GM21515 (cell line): ENCODE results near the gene SLC24A3.

Experiments
- ATAC-seq: cut with Tn5 transposase; IDR thresholded peaks from one replicate; pipeline ENCODE4 v1.9.1; 2021; ENCODE audit not compliant: unreplicated experiment

The SLC24A3 gene

DNA sequence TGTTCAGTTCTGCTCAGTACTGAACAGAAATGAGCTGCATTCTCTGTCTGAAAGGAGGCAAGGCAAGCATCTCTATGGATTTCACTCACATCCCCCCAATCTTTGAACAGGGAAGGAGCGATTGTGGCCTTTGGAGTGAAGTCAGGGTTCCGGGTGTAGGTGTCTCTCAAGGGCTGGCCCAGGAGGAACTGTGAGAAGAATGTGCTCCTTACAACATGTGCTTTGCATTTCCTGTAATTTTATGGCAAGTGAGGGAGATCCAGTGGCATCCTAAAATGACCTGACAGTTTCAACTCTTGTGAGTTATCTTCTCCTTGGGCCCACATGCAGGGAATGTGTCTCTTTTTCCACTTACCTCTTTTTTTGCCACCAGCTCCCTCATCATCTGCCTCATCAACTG lies 482.6 kb downstream of the SLC24A3 start:
- ATAC-seq, result no peak

DNA sequence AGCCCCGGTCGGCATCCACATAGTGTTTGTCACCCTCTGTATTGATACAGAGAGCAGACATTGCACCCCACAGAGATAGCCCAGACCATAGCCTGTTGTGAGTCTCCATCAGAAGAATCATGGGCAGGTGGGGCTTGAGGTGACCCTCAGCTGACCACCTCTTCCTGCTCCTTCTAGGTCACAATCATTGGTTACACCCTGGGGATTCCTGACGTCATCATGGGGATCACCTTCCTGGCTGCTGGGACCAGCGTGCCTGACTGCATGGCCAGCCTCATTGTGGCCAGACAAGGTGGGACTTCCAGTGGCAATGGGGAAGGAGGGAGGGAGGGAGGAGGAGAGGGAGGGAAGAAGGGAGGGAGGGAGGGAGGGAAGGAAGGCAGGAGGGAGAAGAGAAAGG lies 484.2 kb downstream of the SLC24A3 start:
- ATAC-seq, result no peak

DNA sequence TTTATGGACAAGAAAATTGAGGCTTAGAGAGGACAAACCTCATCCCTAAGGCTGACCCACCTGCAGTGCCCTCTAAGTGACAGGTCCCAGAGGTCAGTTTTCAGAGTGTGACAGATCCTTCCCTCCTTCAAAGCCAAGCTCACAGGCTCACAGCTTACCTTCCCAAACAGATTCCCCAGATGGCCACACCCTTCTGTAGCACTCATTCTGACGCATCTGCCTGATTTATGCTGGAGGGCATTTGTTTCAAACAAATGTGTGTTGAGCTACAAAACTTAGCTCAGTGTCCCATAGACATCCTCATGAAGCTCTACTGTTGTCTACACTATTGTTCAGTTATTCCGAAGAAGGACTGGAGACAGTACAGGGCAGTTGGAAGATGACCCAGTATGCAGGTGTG lies 485.0 kb downstream of the SLC24A3 start:
- no peak for ATAC-seq

DNA sequence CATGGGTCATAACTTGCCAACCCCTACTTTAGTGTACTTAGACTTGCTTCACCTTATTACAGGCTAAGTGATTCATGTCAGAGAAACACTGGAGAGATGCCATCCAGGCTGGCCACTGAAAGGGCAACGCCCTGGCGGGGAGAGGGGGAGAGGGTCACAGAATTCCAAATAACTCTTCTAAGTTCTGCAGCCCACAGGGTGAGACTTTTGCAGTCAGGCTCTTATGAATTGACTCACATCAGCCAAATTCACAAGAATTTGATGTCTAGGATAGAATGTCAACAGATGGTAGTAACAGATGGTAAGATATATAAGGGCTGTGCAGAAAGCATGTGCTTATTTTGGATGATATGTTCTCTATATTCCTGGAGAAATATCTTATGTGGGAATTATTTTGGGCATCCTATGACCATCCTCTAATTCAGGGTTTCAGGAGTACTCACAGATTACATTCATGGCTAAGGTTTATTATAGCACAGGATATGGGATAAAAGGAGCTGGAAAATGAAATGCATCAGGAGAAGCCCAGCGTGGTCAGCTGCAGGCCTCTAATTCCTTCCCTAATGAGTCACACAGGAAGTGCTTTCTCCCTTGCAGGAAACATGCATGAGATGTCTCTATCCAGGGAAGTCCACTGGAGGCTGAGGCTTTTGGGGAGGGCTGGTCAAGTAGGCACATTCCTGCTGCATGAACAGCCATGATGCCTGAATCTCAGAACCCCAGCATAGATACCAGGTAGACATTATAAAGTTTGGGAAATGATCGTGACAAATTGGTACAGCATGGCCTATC lies 486.9 kb downstream of the SLC24A3 start:
- ATAC-seq, result no peak

DNA sequence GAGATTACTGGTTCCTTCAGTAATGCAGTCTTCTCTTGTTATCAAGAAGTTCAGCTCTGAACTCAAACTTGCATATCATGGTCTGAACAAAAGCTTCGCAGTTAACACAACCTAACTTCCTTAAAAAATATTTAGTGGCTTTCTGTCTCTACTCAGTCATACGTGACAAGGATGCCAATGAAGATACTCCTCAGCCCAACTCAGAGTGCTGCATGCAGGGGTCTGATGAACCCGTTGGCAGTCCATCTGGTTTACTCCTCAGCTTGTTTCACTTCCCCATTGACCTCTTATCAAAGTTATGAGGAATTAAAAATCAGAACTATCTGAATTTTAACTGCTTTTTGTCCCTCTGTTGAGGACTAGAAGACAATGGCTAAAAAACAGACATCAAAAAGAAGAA lies 489.0 kb downstream of the SLC24A3 start:
- no peak for ATAC-seq

DNA sequence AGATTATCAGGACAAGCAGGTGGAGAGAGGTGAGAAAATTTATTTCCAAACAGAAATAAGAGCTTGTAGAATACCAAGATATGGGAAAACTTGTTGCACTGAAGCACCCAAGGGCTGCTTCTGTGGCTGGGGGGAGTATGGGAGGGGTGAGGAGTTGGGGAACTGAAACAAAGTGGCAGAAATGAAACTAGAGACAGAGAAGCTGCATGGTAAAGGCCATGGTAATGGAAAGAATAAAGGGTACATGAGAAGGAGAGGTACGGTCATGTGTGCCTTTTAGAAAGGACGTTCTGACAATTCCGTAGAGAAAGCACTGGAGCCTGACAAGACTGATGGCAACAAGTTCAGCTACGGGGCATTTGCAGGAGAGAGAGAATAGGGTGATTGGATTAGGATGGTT lies 494.0 kb downstream of the SLC24A3 start:
- ATAC-seq, result no peak

DNA sequence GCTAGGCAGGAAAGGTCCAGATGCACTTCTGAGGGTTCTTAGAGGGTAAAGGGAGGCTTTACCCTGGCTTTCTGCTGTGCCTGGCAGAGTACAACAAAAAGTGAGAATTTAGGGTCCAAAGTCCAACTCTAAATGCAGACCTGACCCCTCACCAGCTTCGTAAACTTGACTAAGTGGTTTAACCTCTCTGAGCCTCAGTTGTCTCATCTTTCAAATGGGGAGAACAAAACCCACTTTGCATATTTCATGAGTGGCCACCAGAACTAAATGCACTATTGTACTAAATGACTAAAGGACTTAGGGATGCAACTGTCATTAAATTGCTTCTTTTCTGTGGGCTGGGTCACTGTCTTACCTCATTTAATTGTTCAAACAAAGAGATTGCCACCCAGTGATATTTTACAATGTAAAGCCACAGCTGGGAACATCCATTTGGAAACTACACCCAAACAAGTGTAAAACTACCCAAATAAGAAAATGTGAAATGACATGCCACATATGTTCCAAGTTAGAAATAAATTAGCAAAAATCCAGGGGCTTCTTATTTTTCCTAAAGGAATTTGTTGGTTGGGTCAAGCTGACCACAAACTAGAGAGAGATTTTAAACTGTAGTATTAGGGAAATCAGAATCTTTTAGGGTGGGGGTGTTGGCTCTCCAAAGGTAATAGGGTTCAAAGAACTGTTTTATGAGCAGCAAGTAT lies 497.3 kb downstream of the SLC24A3 start:
- no peak for ATAC-seq

DNA sequence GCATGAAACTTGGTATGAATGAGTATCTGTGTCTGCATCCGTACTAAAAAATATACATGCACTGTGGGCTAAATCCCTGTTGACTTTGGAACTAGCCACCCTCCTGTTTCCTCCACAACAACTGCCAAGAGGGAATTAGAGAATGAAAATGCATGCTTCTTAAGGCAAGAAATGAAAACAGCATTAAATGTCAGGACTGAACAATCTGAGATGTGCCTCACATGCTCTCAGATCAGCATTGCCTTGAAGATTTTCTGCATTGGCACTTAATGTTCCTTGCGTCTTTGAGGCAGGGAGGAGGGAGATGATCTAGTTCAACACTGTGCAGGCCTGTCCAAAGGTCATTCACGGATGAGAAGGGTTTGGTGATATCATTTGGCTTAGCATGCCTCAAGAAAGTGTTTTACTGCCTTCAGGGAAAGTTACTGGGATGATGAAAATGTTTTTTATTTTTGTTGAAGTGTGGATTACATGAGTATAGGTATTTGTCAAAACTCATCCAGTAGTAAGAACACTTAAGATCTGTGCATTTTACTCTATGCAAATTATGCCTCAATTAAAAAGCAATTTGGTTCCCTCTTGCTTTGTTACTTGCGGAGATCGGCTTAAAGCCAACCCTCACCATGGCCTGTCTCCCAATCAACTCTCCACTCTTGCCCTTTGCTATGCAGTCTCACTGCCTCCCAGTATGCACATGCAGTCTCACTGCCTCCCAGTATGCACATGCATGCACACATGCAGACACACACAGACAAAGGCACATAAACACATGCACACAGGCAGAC lies 498.1 kb downstream of the SLC24A3 start:
- no peak for ATAC-seq

DNA sequence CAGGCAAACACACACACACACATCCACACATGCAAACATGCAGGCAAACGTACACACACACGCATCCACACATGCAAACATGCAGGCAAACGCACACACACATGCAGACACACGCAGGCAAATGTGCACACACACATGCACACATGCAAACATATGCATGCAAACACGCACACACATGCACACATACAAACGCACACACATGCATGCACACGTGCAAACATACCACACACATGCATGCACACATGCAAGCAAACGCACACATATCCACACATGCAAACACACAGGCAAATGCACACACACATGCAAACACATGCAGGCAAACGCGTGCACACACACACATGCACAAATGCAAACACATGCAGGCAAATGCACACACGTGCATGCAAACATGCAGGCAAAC lies 498.7 kb downstream of the SLC24A3 start:
- ATAC-seq, result no peak

DNA sequence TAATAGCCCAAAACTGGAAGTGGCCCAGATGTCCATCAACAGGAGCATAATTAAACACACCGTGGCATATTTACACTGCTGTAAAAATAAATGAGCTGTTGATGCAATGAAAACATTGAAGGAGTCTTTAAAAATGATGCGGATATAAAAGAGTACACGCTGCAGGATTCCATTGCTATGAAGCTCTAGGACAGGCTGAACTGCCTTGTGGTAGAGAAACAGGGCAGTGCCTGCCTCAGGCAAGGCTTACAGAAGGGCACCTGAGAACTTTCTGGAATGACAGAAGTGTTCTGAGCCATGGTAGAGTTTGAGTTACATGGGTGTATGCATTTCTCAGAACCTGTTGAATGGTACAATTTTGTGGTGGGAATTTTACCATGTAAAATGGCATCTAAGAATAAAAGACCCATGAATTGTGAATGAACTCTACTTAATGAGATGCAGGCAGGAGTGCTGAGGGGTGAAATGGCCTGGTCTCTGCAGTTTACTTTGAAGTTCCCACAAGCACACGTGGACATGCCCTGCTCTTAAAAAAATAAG lies 500.3 kb downstream of the SLC24A3 start:
- ATAC-seq, result no peak

DNA sequence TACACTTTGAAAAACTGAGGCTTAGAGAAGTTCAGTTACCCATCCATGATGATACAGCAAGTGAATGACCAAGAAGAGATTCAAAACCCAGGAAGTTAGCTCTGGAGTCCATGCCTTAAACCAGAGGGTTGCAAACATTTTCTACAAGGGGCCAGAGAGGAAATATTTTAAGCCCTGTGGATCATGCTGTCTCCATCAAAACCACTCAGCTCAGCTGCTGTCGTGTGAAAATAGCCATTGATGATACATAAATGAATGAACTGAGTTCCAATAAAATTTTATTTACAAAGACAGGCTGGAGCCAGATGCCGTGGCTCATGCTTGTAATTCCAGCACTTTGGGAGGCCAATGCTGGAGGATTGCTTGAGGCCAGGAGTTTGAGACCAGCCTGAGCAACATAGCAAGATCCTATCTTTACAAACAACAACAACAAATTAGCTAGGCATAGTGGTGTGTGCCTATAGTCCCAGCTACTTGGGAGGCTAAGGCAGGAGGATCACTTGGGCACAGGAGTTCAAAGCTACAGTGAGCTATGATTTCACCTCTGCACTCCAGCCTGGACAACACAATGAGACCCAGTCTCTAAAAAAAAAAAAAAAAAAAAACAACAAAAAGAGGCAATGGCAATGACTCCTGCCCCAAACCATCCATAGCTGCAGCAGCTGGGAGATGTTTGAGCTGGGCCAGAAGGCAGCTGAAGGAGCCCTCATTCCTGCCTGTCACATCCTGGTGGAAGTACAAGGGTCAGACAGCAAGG lies 501.6 kb downstream of the SLC24A3 start:
- ATAC-seq, result no peak

DNA sequence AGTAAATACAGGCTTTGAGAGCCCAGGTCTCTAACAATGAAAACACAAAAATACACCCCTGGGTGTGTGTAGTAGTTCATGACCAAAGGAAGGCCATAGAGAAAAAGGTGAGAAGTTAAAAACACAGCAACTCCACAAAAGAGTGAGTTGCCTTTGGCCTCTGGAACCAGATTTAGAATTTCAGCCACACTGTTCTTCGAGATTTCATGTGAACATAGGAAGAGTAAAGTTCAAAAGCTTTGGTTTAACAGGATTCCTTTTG lies 502.1 kb downstream of the SLC24A3 start:
- no peak for ATAC-seq

DNA sequence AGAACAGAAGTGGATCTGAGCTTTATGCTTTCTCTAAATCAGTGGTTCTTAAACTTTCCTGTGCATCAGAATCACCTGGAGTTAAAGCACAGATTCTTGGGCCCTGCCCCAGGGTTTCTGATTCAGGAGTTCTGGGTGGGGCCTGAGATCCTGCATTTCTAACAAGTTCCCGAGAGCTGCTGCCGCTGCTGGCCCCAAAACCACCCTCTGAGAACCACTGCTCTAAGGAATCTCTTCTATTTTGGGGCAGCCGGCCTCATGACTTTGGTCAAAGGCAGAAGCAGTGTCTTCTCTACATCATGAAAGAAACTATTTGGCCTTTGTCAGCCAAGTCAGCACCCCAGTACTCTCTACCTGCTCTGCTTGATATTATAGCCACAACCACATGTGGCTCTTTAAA lies 503.5 kb downstream of the SLC24A3 start:
- no peak for ATAC-seq

DNA sequence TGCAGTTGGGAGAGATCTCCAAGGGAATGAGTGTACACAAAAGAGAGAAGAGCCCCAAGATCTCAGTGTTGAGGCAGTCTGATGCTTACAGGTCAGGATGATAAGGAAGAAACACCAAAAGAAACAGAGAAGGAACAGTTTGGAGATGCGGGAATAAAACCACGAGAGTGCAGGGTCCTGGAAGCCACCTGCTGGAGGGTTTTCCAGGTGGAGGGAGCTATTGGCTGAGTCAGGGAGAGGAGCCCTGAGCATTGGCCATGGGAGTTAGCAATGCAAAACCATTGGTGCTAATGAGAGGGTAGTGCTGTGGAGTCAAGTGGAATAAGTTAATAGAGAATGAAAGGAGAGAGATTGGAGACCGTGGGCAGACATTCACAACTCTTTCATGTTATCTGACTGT lies 506.4 kb downstream of the SLC24A3 start:
- no peak for ATAC-seq

DNA sequence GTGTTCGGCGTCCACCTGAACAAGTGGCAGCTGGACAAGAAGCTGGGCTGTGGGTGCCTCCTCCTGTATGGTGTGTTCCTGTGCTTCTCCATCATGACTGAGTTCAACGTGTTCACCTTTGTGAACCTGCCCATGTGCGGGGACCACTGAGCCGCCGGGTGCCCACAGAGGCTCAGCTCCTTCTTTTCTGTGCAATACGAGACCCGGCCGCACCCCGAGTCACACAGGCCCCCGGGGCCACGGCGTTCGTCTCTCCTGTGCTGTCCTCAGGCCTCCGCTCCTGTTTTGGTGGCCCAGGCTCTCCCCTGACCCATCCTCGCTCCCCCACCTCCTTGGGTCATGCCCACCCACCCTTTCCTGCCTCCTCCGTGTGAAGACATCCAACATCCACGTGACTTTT lies 508.5 kb downstream of the SLC24A3 start:
- no peak for ATAC-seq

DNA sequence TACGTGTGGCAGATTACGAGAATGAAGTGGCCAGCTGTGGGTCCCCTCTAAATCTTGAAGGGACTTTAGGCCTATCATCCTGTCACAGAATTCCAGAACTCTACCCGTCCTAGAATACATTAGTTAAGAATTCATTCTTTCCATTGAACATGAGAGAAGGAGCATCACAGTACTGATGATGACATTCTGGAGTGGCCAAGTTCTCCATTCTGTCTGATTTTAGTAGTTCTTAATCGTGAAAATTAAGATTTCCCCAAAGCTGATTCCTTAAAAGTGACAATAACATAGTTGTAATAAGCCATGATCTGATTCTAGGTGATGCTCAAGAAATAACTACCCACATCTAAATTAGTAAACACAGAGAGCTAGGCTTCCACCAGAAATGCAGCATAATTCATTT lies 510.6 kb downstream of the SLC24A3 start:
- no peak for ATAC-seq

DNA sequence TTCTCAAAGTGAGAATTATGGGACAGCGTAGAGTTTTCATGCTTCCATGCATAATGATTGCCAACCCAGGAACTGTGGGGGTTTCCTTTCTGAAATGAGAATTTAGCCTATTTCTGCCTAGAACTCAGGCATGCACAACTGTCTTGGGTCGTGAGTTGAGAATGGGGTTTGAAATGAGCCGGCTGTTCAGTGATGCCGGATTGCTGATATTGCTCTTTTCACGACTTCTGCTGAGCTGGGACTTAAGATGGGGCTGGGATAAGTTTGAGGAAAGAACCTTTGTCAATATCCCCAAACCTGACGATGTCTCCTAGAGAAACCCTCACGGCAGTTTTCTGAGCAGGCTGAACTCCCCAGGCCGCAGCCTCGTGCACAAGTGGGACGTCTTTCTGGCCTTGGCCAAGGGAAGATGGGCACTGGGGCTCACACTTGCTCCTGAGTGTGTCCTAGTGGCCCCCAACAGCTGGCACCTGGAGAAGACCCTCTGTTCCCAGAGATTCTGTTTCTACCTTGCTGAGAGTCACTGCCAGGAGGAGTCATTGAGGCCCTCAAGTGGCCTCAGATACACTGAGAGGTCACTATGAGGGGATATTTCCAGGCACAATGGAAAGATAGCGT lies 511.5 kb downstream of the SLC24A3 start:
- ATAC-seq, result no peak

DNA sequence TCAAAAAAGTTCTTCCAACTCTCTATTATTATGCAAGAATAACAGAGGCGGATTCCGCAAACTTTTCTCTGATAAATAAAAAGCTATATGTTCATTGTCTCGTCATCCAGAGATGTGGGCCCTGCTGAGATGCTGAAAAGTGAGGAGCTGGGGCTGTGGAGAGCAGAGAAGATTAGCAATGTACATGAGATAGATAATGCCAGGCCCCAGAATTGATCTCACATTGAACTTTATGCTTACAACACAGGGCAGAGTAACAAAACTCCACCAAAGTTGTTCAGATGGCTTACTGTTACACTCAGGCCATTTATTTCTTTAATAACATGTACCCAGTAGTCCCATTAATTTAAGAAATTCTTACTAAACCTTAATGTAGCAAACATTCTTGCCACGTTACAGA lies 512.9 kb downstream of the SLC24A3 start:
- no peak for ATAC-seq

DNA sequence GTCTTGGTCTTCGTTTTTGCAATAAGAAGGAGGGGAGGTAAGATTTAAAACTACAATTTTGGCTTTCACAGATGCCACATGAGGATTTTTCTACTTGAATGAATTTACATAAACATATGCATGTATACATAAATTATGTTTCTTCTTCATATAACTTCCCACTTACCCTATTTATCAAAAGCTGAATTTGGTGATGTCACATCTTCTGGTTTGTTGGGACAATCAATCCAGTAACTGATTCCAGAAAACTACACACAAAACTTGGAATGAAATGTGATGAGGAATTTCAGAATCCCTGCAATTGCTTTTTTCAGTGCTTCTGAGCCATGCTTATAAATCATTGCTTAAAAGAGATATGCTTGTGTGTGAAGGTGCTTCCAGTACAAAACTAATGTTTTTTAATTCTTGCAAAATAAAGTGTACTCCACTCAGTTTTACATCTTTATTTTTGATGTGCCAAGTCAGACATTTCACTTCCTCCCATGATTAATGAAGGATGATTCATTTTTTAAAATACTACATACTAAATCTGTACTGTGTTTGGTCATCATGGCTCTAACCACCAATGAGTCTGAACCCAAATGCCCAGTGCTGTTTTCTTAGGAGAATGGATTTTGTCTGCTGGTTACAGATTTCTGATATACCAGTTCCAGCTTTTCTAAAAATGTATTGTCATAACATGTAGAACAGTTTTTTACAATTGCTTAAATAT lies 513.5 kb downstream of the SLC24A3 start:
- ATAC-seq, result no peak

DNA sequence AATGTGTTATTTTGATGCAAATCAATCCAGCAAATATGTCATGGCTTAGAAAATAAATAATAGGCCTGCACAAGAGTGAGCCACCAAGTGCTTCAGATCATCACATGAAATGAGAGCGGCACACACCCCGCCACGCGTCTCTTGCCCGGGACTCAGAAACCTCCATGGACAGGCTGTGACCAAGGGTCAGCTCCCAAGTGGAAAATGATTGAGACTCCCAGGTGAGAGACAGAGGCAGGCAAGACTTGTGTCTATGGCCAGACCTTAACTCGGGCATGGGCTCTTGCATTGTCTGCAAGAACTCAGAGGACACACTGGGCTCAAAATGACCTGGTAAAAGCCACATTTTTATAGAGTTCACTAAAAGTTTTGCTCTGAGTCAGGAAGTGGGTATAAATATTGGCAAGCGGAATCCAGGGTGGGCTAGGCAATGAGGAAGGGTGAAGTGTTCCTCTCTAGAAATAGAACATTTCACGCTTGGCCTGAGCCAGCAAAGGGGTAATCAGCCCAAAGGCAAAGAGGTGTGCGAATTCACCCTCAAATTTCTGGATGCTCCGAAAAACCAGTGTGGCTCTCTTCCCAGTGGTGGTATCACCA lies 514.9 kb downstream of the SLC24A3 start:
- ATAC-seq, result no peak
